Spleen (tissue), 7 donors: Measurements from ENCODE around the gene HDAC7.

Source experiments
- CTCF ChIP-seq, 11 experiments: fragments of 200-600 bp in 7 of 11; fragments of 450-650 bp in 4 of 11; sonication (generic) in 4 of 11; IDR thresholded peaks in 8 of 11; conservative IDR thresholded peaks in 3 of 11; 1 replicate in 7 of 11; 2 replicates in 4 of 11; pipeline versions ENCODE4 v1.4.0 to v1.8.0; 2016 to 2021; ENCODE audit warnings: antibody characterized with exemption in 11 of 11, inconsistent platforms in 4 of 11, mild to moderate bottlenecking in 1 of 11
- POLR2AphosphoS5 ChIP-seq, 3 donors: sonication (generic); formaldehyde crosslinking; IDR thresholded peaks; one replicate each; pipeline ENCODE4 v1.5.1; 2017; ENCODE audit warnings: antibody characterized with exemption in 3 of 3
- donor health status: DM: no; HTN: no; CAD: no; lungs with moderate emphysema.
- donor health status: DM: no; HTN: no; CAD: no.
- donor health status: DM: no; HTN: no; CAD: no.

DNA sequence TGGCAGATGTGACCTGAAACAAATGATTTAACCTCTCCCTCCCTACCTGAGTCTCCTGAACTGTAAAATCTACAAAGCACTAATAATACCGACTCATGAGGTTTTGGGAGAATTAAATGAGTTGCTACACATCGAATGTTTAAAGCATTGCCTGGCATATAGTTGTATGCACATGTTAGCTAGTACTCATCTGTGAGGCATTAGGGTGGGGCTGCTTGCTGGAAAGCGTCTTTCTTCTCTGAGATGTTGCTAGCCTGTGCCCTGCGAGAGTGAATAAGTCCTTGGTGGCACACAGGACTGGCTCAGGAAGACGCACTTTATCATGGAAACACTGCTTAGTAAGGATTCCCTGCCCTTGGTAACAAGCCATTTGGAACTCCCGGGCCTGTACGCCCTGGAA is 67.2 kb downstream of the HDAC7 start:
- TF ChIP-seq CTCF (IDR thresholded peaks at IDR 0.05 in 8 of 11, conservative IDR thresholded peaks at IDR 0.05 in 3 of 11) = no peak
- no peak for TF ChIP-seq POLR2AphosphoS5 (IDR thresholded peaks at IDR 0.05)
